Memory B cell (primary cell): Measurements from ENCODE around the gene TMEM181.

Experiments used
- ATAC-seq: fragments of 150-1000 bp; cut with Tn5 transposase; 2 replicates; pipeline ENCODE4 v1.10.0; 2021; ENCODE audit warnings: low read depth, mild to moderate bottlenecking, moderate library complexity
- DNase-seq, 2 donors: peaks; one replicate each; pipeline ENCODE4 v3.0.0; 2022; ENCODE audit warnings: low spot score in 2 of 2
- H3K27ac Mint-ChIP-seq: one replicate; pipeline ENCODE4 v1.8.0; 2022; ENCODE audit warnings: mild to moderate bottlenecking, moderate library complexity, mixed read lengths
- H3K27me3 Mint-ChIP-seq: one replicate; pipeline ENCODE4 v1.8.0; 2022; ENCODE audit warnings: mixed read lengths
- H3K36me3 Mint-ChIP-seq: one replicate; pipeline ENCODE4 v1.8.0; 2022; ENCODE audit warnings: mild to moderate bottlenecking, mixed read lengths
- H3K4me1 Mint-ChIP-seq: one replicate; pipeline ENCODE4 v1.8.0; 2022; ENCODE audit warnings: mixed read lengths
- H3K4me3 Mint-ChIP-seq: one replicate; pipeline ENCODE4 v1.8.0; 2022; ENCODE audit warnings: mild to moderate bottlenecking, moderate library complexity, mixed read lengths
- H3K9me3 Mint-ChIP-seq: one replicate; pipeline ENCODE4 v1.8.0; 2022; ENCODE audit warnings: mixed read lengths

Gene TMEM181

DNA sequence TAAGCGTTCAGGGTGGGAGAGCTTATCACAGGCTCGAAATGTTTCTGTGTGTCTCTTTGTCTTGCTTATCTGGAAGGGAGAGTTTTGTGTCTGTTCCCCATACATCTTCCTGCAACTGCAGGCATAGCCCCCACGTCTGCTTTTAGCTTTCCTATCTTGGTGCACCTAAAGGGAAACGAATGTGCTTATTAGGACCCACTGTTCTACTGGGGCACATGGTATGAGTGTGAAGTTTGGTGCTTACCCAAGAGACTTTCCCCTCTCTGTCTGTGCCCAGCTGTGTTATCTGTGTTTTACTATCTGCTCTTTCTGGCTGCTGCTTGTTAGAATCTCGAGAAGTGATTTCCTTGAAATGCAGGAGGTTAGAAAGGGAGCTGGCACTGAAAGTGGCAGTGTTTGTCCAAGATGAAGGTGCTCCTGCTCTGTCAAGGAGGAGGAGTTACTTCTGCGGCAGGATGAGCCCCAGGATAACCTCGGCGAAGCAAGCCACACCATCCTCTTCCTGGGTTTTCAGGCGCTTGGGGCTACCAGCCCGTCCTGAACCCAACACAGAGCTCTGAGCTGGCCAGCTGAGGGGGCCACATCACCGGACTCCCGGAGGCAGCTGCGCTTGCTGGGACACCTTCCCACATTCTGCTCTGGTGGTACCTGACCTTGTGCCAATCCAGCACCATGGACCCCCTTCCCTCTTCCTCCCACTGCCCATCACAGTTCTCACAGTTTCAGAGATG is 61.2 kb downstream of the TMEM181 start:
- Mint-ChIP-seq H3K4me3 (no peak overlapping the region), H3K9me3 (no peaks in the 10 kb centered on the region), H3K27me3 (no peaks in the 10 kb centered on the region), H3K27ac (no peak overlapping the region), H3K4me1 (peaks cover 3% of the 10 kb centered on the region), H3K36me3 (peaks cover 43% of the 10 kb centered on the region)
- ATAC-seq = no peak
- DNase-seq = no peak

DNA sequence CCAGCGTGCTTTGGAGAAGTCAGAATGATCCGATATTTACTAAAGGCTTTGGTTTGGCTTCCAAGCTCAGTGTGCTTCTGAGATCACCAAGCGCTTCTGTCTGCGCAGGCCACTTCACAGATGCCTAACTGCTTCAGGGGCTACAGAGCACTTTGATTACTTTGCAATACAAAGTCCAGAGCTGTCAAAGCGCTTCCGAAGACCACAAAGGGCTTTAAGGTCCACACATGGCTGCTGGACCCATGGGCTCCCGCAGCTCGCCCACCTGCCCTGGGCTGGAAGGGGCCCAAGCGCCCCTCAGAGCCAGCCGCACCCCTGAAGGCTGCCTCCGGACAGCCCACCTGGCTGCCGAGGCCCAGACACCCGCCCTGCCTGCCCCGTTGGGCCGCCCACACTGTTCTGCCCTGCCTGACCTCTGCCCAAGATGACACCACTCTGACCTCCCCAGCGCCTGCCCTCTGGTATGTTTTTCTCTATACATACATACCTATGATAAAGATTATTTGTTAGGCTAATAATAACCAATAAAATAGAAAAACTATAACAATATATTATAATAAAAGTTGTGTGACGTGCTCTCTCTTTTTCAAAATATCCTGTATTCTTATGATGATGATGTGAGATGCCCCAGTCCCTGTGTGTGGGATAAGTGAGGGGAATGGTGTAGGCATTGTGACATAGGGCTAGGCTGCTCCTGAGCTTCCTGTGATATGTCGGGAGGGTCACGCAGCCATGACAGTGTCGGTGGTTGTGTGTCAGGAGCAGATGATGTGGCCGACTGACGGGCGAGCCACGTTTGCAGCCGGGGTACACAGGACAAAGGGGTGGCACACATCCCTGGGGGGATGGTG is 62.0 kb downstream of the TMEM181 start:
- no peak for DNase-seq
- no peak overlapping the region for H3K4me3 Mint-ChIP-seq
- no peaks in the 10 kb centered on the region for H3K9me3 Mint-ChIP-seq
- no peak for ATAC-seq
- peaks cover 7% of the 10 kb centered on the region for H3K4me1 Mint-ChIP-seq
- no peak overlapping the region for H3K27ac Mint-ChIP-seq
- no peaks in the 10 kb centered on the region for H3K27me3 Mint-ChIP-seq
- peaks cover 45% of the 10 kb centered on the region for H3K36me3 Mint-ChIP-seq

GRCh38 chr6:158622545-158623190 is 62.8 kb downstream of the TMEM181 start:
- Mint-ChIP-seq H3K9me3 (no peaks in the 10 kb centered on the region), H3K27ac (no peak overlapping the region), H3K4me3 (no peak overlapping the region), H3K27me3 (no peaks in the 10 kb centered on the region), H3K4me1 (peaks cover 9% of the 10 kb centered on the region), H3K36me3 (peaks cover 43% of the 10 kb centered on the region)
- no peak for ATAC-seq
- no peak for DNase-seq

DNA sequence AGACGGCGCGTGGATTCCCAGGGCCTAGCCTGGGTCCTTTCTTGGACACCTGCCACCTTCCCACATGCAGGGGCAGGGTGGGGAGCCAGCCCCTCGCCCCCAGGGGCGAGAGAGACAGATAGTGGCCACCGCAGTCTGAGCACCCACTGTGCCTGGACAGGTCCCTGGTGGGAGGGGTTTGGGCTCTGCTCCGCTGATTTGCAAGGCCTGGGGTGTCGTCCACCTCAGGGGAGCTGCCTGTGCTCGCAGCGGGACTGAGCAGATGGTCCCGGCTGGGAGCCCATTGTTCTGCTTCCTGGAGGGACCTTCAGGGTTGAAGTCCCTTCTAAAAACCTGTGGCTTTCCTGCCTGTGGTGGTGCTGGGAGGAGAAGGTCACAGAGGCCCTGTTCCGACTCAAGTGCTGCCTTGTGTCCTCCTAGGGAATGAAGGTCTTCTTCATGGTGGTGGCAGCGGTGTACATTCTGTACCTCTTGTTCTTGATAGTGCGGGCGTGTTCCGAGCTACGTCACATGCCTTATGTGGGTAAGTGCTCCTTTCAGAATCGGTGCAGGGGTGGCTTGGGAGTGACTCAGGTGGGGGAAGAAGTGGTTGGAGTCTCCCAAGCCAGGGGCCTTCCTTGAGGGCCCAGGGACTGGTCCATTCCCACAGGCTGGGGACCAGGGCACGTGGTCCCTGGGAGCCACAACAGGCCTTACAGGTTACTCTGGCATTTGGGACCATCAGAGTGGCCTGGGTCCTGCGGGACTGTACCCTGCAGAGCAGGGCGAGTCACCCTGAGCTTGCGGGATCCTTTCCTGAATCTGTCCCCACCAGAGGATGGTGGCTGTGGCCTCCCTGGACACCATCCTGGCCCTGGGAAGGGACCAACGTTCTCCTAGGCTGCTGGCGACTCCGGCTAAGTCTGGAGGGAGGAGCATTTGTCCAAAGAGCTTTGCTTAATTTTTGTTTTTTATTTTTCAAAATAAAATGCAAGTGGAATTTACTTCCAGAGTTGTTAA is 65.1 kb downstream of the TMEM181 start:
- ATAC-seq (no peak), DNase-seq (no peak)
- H3K27me3 Mint-ChIP-seq = no peaks in the 10 kb centered on the region
- peaks cover 6% of the 10 kb centered on the region for H3K4me1 Mint-ChIP-seq
- H3K27ac Mint-ChIP-seq = no peak overlapping the region
- H3K9me3 Mint-ChIP-seq = no peaks in the 10 kb centered on the region
- H3K36me3 Mint-ChIP-seq = peaks cover 27% of the 10 kb centered on the region
- no peak overlapping the region for H3K4me3 Mint-ChIP-seq

GRCh38 chr6:158625881-158626305 is 66.0 kb downstream of the TMEM181 start:
- Mint-ChIP-seq H3K27me3 (no peaks in the 10 kb centered on the region), H3K36me3 (peaks cover 23% of the 10 kb centered on the region), H3K27ac (no peak overlapping the region), H3K4me3 (no peak overlapping the region), H3K9me3 (no peaks in the 10 kb centered on the region), H3K4me1 (peaks cover 6% of the 10 kb centered on the region)
- ATAC-seq (no peak), DNase-seq (no peak)

GRCh38 chr6:158626360-158627167 is 66.7 kb downstream of the TMEM181 start:
- H3K27ac Mint-ChIP-seq = peak overlapping the region; percentile 17
- DNase-seq = no peak
- H3K36me3 Mint-ChIP-seq = peaks cover 27% of the 10 kb centered on the region
- ATAC-seq = no peak
- H3K9me3 Mint-ChIP-seq = no peaks in the 10 kb centered on the region
- no peak overlapping the region for H3K4me3 Mint-ChIP-seq
- H3K4me1 Mint-ChIP-seq = peaks cover 8% of the 10 kb centered on the region
- H3K27me3 Mint-ChIP-seq = no peaks in the 10 kb centered on the region

GRCh38 chr6:158627168-158627939 is 67.5 kb downstream of the TMEM181 start:
- peaks cover 25% of the 10 kb centered on the region for H3K36me3 Mint-ChIP-seq
- peaks cover 10% of the 10 kb centered on the region for H3K4me1 Mint-ChIP-seq
- ATAC-seq = no peak
- H3K27me3 Mint-ChIP-seq = no peaks in the 10 kb centered on the region
- no peak for DNase-seq
- no peak overlapping the region for H3K4me3 Mint-ChIP-seq
- H3K9me3 Mint-ChIP-seq = no peaks in the 10 kb centered on the region
- H3K27ac Mint-ChIP-seq = peak overlapping the region; percentile 17

GRCh38 chr6:158627940-158628211 is 68.0 kb downstream of the TMEM181 start:
- Mint-ChIP-seq H3K4me3 (no peak overlapping the region), H3K27me3 (no peaks in the 10 kb centered on the region), H3K36me3 (peaks cover 25% of the 10 kb centered on the region), H3K4me1 (peaks cover 10% of the 10 kb centered on the region), H3K27ac (no peak overlapping the region), H3K9me3 (no peaks in the 10 kb centered on the region)
- no peak for ATAC-seq
- DNase-seq = no peak

GRCh38 chr6:158628542-158628941 is 68.7 kb downstream of the TMEM181 start:
- H3K9me3 Mint-ChIP-seq = no peaks in the 10 kb centered on the region
- H3K4me1 Mint-ChIP-seq = peaks cover 10% of the 10 kb centered on the region
- peaks cover 29% of the 10 kb centered on the region for H3K36me3 Mint-ChIP-seq
- no peak overlapping the region for H3K27ac Mint-ChIP-seq
- ATAC-seq (no peak), DNase-seq (no peak)
- no peak overlapping the region for H3K4me3 Mint-ChIP-seq
- H3K27me3 Mint-ChIP-seq = no peaks in the 10 kb centered on the region

DNA sequence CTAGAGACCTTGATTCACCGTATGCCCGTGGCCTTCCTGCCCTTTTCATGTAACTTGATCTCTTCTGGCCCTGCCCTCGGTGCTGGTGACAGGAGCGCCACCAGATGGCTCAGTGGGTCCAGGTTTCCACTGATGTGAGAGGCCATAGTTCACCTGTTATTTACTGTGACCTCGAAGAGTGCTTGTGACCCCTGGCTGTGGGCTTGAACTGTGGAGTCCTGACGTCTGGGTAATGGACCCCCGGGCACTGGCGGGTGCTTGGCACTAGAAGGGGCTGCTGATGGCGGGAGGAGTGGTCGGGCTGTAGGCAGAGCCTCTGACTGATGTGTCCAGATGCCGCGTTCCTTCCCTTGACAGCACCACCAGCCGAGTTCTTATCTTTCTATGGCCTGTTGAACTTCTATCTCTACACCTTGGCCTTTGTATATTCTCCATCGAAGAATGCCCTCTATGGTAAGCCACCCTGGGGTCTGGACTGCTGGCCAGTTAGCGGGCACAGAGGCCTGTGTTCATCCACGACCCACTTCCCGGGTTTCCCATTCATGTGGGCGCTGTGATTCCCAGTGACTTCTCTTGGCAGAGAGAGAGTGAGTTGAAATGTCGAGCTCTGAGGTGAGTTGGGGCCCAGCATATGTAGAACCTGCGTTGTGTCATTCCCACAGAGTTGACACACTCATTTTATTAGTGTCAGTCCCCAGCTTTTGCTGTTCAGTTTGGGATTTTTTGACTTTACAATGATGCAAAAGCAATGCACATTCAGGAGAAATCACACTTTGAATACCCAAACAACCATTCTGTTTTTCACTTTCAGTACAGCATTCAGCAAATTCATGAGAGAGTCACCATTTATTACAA is 69.7 kb downstream of the TMEM181 start:
- H3K4me1 Mint-ChIP-seq = peaks cover 10% of the 10 kb centered on the region
- H3K36me3 Mint-ChIP-seq = peaks cover 29% of the 10 kb centered on the region
- DNase-seq = no peak
- H3K4me3 Mint-ChIP-seq = no peak overlapping the region
- H3K9me3 Mint-ChIP-seq = no peaks in the 10 kb centered on the region
- peak; percentile 47 for ATAC-seq
- H3K27ac Mint-ChIP-seq = no peak overlapping the region
- no peaks in the 10 kb centered on the region for H3K27me3 Mint-ChIP-seq

- H3K36me3 Mint-ChIP-seq = peaks cover 25% of the 10 kb centered on the region
- no peak for ATAC-seq
- H3K27ac Mint-ChIP-seq = peak overlapping the region; percentile 60
- DNase-seq = no peak
- H3K4me3 Mint-ChIP-seq = no peak overlapping the region
- H3K9me3 Mint-ChIP-seq = no peaks in the 10 kb centered on the region
- no peaks in the 10 kb centered on the region for H3K27me3 Mint-ChIP-seq
- peaks cover 10% of the 10 kb centered on the region for H3K4me1 Mint-ChIP-seq
Measured at GRCh38 chr6:158630938-158631616, 71.2 kb downstream of the TMEM181 start.
